ENCODE measurements around the gene IGFBP3. TPM values are rescaled to one million over a fixed set of nuclear protein-coding genes. Genes with fewer than 3 reads are reported as not detected.

Gene IGFBP3
- polyA plus RNA-seq, 1 donor from 2014 or later: 1.6 TPM

- Histone ChIP-seq H3K9me3 (ENCODE audit: low read length) (no peaks in the 10 kb centered on the region), H3K9me2 (ENCODE audit: insufficient read depth, low read length) (no peaks in the 10 kb centered on the region), H3K27ac (ENCODE audit: low read length) (no peak overlapping the region), H4K20me1 (ENCODE audit: insufficient read depth) (no peaks in the 10 kb centered on the region), H3K27me3 (ENCODE audit: insufficient read depth, low read depth, low read length) (no peaks in the 10 kb centered on the region), H3K9ac (ENCODE audit: low read length) (no peak overlapping the region), H3K4me2 (ENCODE audit: low read length) (no peak overlapping the region), H3K4me3 (ENCODE audit: low read length) (no peak overlapping the region), H3F3A (ENCODE audit: insufficient read depth, low read length, poor library complexity, severe bottlenecking) (no peaks in the 10 kb centered on the region), H3K36me3 (ENCODE audit: insufficient read depth, low read length) (no peaks in the 10 kb centered on the region), H2AFZ (ENCODE audit: low read depth, low read length) (no peak overlapping the region), H3K79me2 (replicated peaks; ENCODE audit: insufficient read depth, low read length) (no peaks in the 10 kb centered on the region)
- TF ChIP-seq, protein P1, sequence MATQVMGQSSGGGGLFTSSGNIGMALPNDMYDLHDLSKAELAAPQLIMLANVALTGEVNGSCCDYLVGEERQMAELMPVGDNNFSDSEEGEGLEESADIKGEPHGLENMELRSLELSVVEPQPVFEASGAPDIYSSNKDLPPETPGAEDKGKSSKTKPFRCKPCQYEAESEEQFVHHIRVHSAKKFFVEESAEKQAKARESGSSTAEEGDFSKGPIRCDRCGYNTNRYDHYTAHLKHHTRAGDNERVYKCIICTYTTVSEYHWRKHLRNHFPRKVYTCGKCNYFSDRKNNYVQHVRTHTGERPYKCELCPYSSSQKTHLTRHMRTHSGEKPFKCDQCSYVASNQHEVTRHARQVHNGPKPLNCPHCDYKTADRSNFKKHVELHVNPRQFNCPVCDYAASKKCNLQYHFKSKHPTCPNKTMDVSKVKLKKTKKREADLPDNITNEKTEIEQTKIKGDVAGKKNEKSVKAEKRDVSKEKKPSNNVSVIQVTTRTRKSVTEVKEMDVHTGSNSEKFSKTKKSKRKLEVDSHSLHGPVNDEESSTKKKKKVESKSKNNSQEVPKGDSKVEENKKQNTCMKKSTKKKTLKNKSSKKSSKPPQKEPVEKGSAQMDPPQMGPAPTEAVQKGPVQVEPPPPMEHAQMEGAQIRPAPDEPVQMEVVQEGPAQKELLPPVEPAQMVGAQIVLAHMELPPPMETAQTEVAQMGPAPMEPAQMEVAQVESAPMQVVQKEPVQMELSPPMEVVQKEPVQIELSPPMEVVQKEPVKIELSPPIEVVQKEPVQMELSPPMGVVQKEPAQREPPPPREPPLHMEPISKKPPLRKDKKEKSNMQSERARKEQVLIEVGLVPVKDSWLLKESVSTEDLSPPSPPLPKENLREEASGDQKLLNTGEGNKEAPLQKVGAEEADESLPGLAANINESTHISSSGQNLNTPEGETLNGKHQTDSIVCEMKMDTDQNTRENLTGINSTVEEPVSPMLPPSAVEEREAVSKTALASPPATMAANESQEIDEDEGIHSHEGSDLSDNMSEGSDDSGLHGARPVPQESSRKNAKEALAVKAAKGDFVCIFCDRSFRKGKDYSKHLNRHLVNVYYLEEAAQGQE (IDR thresholded peaks at IDR 0.05; ENCODE audit: borderline replicate concordance): no peak
Observed at GRCh38 chr7:45897042-45897690, 23.9 kb downstream of the IGFBP3 start.

GRCh38 chr7:45894665-45895062, 26.4 kb downstream of the IGFBP3 start:
- no peaks in the 10 kb centered on the region for H3K79me2 ChIP-seq (replicated peaks; ENCODE audit: insufficient read depth, low read length)
- H4K20me1 ChIP-seq (ENCODE audit: insufficient read depth): no peaks in the 10 kb centered on the region
- no peaks in the 10 kb centered on the region for H3K36me3 ChIP-seq (ENCODE audit: insufficient read depth, low read length)
- H3K9me3 ChIP-seq (ENCODE audit: low read length): no peaks in the 10 kb centered on the region
- no peak overlapping the region for H3K4me3 ChIP-seq (ENCODE audit: low read length)
- no peak overlapping the region for H2AFZ ChIP-seq (ENCODE audit: low read depth, low read length)
- no peaks in the 10 kb centered on the region for H3K9me2 ChIP-seq (ENCODE audit: insufficient read depth, low read length)
- no peaks in the 10 kb centered on the region for H3F3A ChIP-seq (ENCODE audit: insufficient read depth, low read length, poor library complexity, severe bottlenecking)
- no peak overlapping the region for H3K4me2 ChIP-seq (ENCODE audit: low read length)
- H3K9ac ChIP-seq (ENCODE audit: low read length): no peak overlapping the region
- H3K27ac ChIP-seq (ENCODE audit: low read length): no peak overlapping the region
- TF ChIP-seq POLR2AphosphoS5 (IDR thresholded peaks at IDR 0.05) (no peak), MXI1 (conservative IDR thresholded peaks at IDR 0.05; ENCODE audit: poor library complexity, severe bottlenecking) (no peak), TAF1 (IDR thresholded peaks at IDR 0.05; ENCODE audit: low read depth) (no peak), RAD21 (conservative IDR thresholded peaks at IDR 0.05) (no peak), EZH2 (IDR thresholded peaks at IDR 0.05; ENCODE audit: borderline replicate concordance, insufficient read depth, low read length, poor library complexity, severe bottlenecking) (no peak), EP300 (conservative IDR thresholded peaks at IDR 0.05; ENCODE audit: poor library complexity, severe bottlenecking) (no peak)
- TF ChIP-seq, protein P1 (IDR thresholded peaks at IDR 0.05; ENCODE audit: borderline replicate concordance): no peak
- TF ChIP-seq, protein P2, sequence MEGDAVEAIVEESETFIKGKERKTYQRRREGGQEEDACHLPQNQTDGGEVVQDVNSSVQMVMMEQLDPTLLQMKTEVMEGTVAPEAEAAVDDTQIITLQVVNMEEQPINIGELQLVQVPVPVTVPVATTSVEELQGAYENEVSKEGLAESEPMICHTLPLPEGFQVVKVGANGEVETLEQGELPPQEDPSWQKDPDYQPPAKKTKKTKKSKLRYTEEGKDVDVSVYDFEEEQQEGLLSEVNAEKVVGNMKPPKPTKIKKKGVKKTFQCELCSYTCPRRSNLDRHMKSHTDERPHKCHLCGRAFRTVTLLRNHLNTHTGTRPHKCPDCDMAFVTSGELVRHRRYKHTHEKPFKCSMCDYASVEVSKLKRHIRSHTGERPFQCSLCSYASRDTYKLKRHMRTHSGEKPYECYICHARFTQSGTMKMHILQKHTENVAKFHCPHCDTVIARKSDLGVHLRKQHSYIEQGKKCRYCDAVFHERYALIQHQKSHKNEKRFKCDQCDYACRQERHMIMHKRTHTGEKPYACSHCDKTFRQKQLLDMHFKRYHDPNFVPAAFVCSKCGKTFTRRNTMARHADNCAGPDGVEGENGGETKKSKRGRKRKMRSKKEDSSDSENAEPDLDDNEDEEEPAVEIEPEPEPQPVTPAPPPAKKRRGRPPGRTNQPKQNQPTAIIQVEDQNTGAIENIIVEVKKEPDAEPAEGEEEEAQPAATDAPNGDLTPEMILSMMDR (IDR thresholded peaks at IDR 0.05; ENCODE audit: poor library complexity, severe bottlenecking): no peak
- H3K27me3 ChIP-seq (ENCODE audit: insufficient read depth, low read depth, low read length): peaks cover 3% of the 10 kb centered on the region
